CD4-positive, alpha-beta T cell treated with Interleukin-15 for 4 hours (primary cell): ENCODE results near the gene BAIAP2.
"Not testable (repeated sequence)": the region's sequence is repeated elsewhere in the genome, so short reads cannot be mapped to it uniquely, and the experiment has no call there.

ENCODE experiments used
- DNase-seq: peaks from one replicate; pipeline ENCODE4 v3.0.0-alpha.2; 2020; ENCODE audit warnings: low spot score

Gene BAIAP2

DNA sequence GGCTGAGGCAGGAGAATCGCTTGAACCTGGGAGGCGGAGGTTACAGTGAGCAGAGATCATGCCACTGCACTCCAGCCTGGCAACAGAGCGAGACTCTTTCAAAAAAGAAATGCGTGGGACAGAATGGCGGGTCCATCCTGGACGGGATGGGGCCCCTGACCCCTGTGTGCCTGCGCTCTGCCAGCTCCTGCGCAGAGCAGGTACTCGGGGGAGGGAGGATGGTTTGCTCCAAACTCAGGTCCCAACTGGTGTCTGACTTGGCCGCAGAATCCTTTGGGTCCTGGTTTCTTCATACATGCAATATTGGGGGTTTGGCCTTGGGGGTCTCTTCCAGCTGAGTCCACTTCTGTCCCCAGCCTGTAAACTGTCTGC lies 33.0 kb upstream of the BAIAP2 start:
- DNase-seq = no peak

DNA sequence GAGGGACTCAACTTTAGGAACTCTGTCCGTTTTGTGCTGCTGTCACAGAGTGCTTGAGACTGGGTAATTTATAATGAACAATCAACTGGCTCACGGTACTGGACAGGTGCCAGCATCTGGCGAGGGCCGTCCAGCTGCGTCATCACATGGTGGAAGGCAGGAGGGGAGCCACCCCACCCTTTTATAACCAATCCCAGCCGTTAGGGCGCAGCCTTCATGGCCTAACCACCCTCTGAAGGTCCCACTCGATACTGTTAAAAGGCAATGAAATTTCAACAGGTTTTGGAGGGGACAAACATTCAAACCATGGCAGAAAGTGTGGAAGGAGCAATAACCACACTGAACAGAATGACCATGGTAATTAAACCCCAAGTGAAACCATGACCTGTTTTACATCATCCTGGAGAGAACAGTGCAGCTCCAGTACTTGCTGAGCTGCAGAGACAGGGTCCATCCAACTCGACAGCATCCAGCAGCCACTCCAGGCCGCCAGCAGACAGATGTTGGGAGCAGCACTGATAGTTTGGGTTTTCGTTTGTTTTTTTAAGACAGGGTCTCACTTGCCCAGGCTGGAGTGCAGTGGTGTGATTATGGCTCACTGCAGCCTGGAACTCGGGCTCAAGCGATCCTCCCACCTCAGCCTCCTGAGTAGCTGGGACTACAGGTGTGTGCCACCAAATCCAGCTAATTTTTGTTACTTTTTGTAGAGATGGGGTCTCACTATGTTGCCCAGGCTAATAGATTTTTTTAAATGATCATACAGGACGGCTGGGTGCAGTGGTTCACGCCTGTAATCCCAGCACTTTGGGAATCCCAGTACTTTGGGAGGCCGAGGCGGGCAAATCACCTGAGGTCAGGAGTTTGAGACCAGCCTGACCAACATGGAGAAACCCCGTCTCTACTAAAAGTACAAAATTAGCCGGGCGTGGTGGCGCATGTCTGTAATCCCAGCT lies 32.3 kb upstream of the BAIAP2 start:
- DNase-seq = no peak

GRCh38 chr17:81003711-81004475 lies 31.1 kb upstream of the BAIAP2 start:
- DNase-seq = no peak

- no peak for DNase-seq
Observed at GRCh38 chr17:81006891-81007290, 28.1 kb upstream of the BAIAP2 start.

- no peak for DNase-seq
Observed at GRCh38 chr17:81008140-81008539, 26.8 kb upstream of the BAIAP2 start.

DNA sequence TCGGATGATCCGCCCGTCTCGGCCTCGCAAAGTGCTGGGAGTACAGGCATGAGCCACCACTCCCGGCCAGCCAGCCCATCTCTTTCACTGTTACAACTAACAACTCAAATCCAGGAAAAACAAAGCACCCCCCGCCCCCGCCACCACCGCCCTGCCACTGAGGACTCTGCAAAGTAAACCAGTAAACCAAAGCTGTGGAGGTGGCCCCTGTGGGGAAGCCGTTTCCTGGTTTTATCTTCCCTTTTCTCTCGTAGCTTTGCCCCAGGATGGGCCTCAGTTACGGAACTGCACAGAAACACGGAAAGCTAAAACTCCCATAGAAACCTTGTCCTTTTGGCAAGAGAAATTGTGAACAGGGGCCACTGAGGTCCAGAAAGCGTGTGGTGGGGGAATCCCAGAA lies 25.8 kb upstream of the BAIAP2 start:
- no peak for DNase-seq

- no peak for DNase-seq
Observed at GRCh38 chr17:81010935-81011334, 24.0 kb upstream of the BAIAP2 start.

DNA sequence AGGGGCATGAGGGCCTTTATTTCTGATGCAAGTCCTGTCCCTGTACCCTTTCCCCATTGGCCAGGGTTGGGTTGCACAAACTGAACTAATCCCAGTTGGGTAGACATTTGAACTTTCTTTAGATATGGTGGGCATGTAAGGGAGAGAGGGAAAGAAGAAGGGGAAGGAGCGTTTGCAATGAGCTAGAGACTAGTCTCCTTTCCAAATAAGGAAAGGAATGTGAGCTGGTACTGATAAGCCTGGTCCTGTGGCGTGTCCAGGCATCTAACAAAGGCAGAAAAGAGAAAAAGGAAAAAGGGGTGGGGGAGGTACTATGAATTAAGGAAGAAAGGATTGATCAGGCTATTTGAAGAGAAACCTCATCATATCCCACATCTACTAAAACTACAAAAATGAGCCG lies 23.0 kb upstream of the BAIAP2 start:
- DNase-seq = no peak

- no peak for DNase-seq
Observed at GRCh38 chr17:81012574-81013447, 22.1 kb upstream of the BAIAP2 start.

DNA sequence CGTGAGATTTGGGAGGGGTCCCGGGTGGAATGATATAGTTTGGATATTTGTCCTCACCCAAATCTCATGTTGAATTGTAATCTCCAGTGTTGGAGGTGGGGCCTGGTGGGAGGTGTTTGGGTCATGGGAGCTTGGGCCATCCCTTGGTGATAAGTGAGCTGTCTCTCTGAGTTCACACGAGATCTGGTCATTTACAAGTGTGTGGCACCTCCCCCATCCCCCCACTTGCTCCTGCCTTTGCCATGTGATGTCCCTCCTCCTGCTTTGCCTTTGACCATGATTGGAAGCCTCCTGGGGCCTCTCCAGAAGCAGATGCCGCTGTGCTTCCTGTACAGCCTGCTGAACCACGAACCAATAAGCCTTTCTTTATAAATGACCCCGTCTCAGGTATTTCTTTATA lies 21.3 kb upstream of the BAIAP2 start:
- no peak for DNase-seq

GRCh38 chr17:81015136-81015535 lies 19.8 kb upstream of the BAIAP2 start:
- DNase-seq = no peak

DNA sequence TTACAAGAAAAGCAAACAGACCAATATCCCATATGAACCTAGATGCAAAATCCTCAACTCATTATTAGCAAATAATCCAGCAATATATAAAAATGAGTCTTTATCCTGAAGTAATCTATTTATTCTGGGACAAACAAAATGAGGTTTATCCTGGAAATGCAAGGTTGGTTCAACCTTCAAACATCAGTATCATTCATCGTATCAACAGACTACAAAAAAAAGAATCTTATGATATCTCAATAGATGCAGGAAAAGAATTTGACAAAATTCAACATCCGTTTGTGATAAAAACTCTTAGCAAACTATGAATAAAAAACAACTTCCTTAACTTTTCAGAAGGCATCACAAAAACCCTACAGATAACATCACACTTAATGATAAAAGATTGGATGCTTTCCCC lies 18.4 kb upstream of the BAIAP2 start:
- DNase-seq = no peak

- not testable (repeated sequence) for DNase-seq
Observed at GRCh38 chr17:81017330-81017729, 17.6 kb upstream of the BAIAP2 start.

- peak; percentile 69 for DNase-seq
Observed at GRCh38 chr17:81018044-81018802, 16.7 kb upstream of the BAIAP2 start.

DNA sequence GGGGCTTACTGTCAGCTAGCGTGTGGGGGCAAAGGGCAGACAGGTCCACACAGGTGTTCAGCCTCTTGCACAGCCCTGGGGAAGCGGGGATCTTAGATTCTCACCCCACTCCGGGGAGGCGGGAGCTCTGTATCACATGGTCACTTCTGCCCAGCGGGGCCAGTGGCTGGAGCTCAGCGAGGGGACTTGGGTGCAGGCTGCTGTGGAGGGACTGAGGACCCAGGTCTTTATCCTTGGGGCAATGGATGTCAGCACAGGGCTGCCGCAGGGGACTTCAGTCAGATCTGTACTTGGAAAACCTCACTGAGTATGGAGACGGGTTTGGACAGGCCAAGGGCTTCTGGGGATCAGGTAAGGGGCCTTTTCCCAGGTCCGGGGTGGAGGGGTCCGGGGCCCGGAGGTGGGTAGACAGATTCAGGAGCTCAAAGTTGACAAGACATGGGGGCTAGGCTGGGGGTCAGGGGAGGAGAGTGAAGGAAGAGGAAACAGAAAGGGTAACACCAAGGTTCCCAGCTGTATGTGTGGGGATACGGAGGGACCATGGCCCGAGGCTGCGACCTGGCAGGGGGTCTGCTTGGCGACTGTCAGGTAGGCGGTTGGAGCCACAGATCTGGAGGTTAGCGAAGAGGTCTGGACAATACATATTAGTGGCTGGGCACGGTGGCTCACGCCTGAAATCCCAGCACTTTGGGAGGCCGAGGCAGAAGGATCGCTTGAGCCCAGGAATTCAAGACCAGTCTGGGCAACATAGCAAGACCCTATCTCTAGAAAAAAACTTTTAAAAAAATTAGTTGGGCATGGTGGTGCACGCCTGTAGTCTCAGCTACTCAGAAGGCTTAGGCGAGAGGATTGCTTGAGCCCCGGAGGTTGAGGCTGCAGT lies 15.1 kb upstream of the BAIAP2 start:
- no peak for DNase-seq

DNA sequence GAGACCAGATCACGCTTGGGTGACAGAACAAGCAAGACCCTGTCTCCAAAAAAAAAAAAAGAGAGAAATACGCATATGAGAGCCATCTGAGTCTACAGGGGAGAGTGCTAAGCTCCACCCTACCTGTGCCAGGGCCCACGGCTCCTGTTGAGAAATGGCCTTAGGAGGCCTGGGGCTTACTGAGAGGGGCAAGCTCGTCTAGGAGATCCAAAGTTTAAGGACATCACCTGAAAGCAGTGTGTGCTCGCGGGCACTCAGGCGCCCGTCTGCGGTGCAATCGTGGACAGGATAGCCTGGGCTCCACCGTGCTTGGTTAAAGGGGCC lies 14.5 kb upstream of the BAIAP2 start:
- no peak for DNase-seq

GRCh38 chr17:81020767-81021497 lies 14.0 kb upstream of the BAIAP2 start:
- no peak for DNase-seq

GRCh38 chr17:81021531-81022343 lies 13.2 kb upstream of the BAIAP2 start:
- no peak for DNase-seq

DNA sequence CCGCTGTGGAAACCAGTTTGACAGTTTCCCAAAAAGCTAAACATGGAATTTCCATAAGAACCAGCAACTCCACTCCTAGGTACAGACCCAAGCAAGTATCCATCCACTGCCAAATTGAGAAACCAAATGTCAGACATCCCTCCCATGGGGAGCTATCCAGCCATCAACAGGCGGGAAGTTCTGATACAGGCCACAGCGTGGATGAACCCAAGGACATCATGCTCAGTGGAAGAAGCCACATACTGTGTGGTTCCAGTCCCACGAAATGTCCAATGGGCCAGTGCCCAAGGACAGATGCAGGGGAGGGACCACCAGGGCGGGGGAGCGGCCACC lies 12.6 kb upstream of the BAIAP2 start:
- DNase-seq = no peak
